Cardiac atrium fibroblast (primary cell): ENCODE measurements around the gene ZNF697. TPM values are rescaled to one million over a fixed set of nuclear protein-coding genes. Genes with fewer than 3 reads are reported as not detected.

Source experiments
- total RNA-seq: library from RNA; depleted of rRNA; stranded (reverse); fragments of >200 nt; gene quantifications from 2 replicates; pipeline ENCODE4 v1.2.3, GENCODE V29; 2015

ZNF697 gene
- total RNA-seq = 4.7 and 7.5 TPM in 2 replicates

GRCh38 chr1:119647734-119648619, at the start of gene ZNF697:
ZNF697 (minus strand) TSS chr1:119648266; CDS start chr1:119626100, 22,166 bp downstream.

Other genes starting within 250 kb of the ZNF697 start
- gene HSD3B2, start 233.1 kb downstream of the ZNF697 start, total RNA-seq = not detected in 2 replicates
- not detected in 2 replicates for gene HSD3B1, start 141.1 kb downstream of the ZNF697 start, total RNA-seq
- 163 and 185 TPM in 2 replicates for gene PHGDH, start 63.7 kb upstream of the ZNF697 start, total RNA-seq
- gene HMGCS2, start 120.6 kb upstream of the ZNF697 start, total RNA-seq = not detected in 2 replicates
- gene REG4, start 163.2 kb upstream of the ZNF697 start, total RNA-seq = not detected in 2 replicates
- gene ADAM30, start 248.2 kb upstream of the ZNF697 start, total RNA-seq = not detected in 2 replicates